ENCODE data around the gene OR9Q1.

OR9Q1 gene

GRCh38 chr11:58164389-58164788, 140.7 kb downstream of the OR9Q1 start:
- no peak overlapping the region for H3K4me3 ChIP-seq (ENCODE audit: low read length)

GRCh38 chr11:58164990-58165389, 141.3 kb downstream of the OR9Q1 start:
- no peak for DNase-seq (ENCODE audit: low read depth)
- no peak for TF ChIP-seq CTCF (IDR thresholded peaks at IDR 0.05; ENCODE audit: insufficient read depth, low read depth, low read length, missing control alignments)
- H3K4me3 ChIP-seq (ENCODE audit: low read length), result no peak overlapping the region

More at GRCh38 chr11:58164389-58164788, 140.7 kb downstream of the OR9Q1 start:
- peak; percentile 3 for DNase-seq (ENCODE audit: low read depth)
- TF ChIP-seq CTCF (IDR thresholded peaks at IDR 0.05; ENCODE audit: insufficient read depth, low read depth, low read length, missing control alignments), result no peak

- no peak for TF ChIP-seq CTCF (IDR thresholded peaks at IDR 0.05; ENCODE audit: insufficient read depth, low read depth, low read length, missing control alignments)
- no peak overlapping the region for H3K4me3 ChIP-seq (ENCODE audit: low read length)
- no peak for DNase-seq (ENCODE audit: low read depth)
Observed at GRCh38 chr11:58165504-58166106, 141.9 kb downstream of the OR9Q1 start.

DNA sequence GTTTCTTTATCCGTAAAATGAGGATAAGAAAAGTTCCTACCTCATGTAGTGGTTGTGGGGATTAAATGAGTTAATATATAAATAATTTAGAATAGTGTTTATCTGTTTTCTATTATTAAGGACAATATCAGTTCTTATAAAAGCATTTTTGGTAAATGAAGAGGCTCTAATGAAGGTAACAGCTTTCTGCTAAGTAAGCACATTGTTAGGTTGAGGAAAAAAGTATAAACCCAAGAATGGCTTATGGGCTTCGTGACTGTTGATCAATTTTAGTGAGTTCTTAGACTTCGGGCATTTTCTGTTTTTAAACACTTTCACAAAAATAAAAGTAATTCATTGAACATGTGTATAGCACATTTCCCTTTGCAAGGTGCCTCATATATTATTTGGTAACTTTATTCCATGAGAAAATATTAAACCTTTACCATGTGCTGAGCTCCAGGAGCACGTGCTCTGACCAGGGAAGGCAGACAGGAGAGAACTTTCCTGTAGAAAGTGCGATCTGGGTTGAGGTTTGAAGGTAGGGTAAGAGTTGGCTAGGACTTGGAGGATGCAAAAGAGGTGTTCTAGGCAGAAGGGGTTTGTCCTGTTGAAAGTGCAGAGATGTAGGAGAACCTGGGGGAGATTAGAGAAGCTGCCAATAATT, 153.9 kb downstream of the OR9Q1 start:
- no peak for DNase-seq (ENCODE audit: low read depth)
- no peak for TF ChIP-seq CTCF (IDR thresholded peaks at IDR 0.05; ENCODE audit: insufficient read depth, low read depth, low read length, missing control alignments)
- H3K4me3 ChIP-seq (ENCODE audit: low read length), result no peak overlapping the region

DNA sequence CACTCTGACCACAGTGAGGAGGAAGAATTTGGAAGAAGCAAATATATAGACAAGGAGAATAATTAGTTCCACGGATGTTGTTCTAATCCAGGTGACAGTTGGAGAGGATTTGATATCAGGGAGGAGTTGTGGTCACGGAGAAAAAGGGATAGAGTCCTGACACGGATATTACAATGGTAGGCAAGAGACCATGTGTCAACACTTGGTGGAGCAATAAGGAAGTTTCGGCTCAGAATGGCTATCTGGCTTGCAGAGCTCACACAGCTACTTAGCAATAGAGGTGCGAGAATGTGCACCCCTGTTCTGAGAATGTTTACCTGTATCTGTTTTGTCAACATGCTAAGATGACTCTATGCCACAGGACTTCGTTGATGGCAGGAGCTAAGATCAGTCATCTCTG, 154.8 kb downstream of the OR9Q1 start:
- H3K4me3 ChIP-seq (ENCODE audit: low read length), result no peak overlapping the region
- no peak for TF ChIP-seq CTCF (IDR thresholded peaks at IDR 0.05; ENCODE audit: insufficient read depth, low read depth, low read length, missing control alignments)
- DNase-seq (ENCODE audit: low read depth), result no peak

DNA sequence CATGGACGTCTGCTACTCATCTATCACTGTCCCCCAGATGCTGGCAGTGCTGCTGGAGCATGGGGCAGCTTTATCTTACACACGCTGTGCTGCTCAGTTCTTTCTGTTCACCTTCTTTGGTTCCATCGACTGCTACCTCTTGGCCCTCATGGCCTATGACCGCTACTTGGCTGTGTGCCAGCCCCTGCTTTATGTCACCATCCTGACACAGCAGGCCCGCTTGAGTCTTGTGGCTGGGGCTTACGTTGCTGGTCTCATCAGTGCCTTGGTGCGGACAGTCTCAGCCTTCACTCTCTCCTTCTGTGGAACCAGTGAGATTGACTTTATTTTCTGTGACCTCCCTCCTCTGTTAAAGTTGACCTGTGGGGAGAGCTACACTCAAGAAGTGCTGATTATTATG, 156.0 kb downstream of the OR9Q1 start:
- no peak overlapping the region for H3K4me3 ChIP-seq (ENCODE audit: low read length)
- DNase-seq (ENCODE audit: low read depth), result no peak
- no peak for TF ChIP-seq CTCF (IDR thresholded peaks at IDR 0.05; ENCODE audit: insufficient read depth, low read depth, low read length, missing control alignments)

GRCh38 chr11:58186938-58187337, 163.3 kb downstream of the OR9Q1 start:
- no peak for TF ChIP-seq CTCF (IDR thresholded peaks at IDR 0.05; ENCODE audit: insufficient read depth, low read depth, low read length, missing control alignments)
- H3K4me3 ChIP-seq (ENCODE audit: low read length), result no peak overlapping the region

More at GRCh38 chr11:58186938-58187337, 163.3 kb downstream of the OR9Q1 start:
- no peak for DNase-seq (ENCODE audit: low read depth)

Measured in epithelial cell of esophagus (primary cell).